Cardiac fibroblast (primary cell): ENCODE results near the gene SIGMAR1.
A peak's percentile ranks its signal among the peaks of the same experiment; 100 is the strongest.

Experiments used
- DNase-seq, 2 donors: peaks; one replicate each; pipeline versions ENCODE4 v3.0.0 to v3.0.0-alpha.2; 2010; ENCODE audit warnings: low read depth in 2 of 2
- H3K4me3 ChIP-seq, 2 donors: replicated peaks in 1 of 2; 1 replicate in 1 of 2; 2 replicates in 1 of 2; pipeline ENCODE4 v1.5.1; 2011; ENCODE audit warnings: low read depth in 2 of 2, low read length in 2 of 2, mild to moderate bottlenecking in 2 of 2, moderate library complexity in 1 of 2
- TF ChIP-seq, protein P1 (sequence below): IDR thresholded peaks from one replicate; pipeline ENCODE4 v1.5.1; 2011; ENCODE audit warnings: low read depth, mild to moderate bottlenecking, low read length, inconsistent platforms

The SIGMAR1 gene

DNA sequence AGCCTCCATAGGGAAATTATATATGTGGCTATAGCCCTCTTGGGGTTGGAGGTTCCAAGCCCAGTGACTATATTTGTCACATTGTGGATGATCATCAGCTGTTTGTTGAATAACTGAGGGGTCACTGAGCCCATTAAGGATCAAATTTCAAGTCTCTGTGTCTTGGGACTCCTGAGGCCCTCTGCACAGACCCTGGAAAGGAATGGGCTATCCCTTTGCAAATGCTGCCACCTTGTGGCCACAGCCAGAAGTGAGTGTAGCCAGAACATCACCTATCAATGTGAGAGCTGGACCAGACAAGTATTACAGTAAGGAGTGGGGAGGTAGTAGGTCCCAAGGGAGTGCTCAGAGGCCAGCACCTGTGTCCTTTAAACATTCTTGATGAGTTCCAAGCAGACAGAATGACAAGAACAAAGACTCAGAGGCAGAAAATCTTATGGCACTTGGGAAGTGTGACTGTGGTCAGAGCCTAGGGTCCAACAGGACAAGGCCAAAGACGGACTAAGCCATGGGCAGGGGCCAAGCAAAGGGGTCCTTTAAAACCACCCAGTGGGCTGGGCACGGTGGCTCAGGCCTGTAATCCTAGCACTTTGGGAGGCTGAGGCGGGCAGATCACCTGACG is 33.9 kb downstream of the SIGMAR1 start:
- DNase-seq, result peak; percentile 76 to 79
- TF ChIP-seq, protein P1, sequence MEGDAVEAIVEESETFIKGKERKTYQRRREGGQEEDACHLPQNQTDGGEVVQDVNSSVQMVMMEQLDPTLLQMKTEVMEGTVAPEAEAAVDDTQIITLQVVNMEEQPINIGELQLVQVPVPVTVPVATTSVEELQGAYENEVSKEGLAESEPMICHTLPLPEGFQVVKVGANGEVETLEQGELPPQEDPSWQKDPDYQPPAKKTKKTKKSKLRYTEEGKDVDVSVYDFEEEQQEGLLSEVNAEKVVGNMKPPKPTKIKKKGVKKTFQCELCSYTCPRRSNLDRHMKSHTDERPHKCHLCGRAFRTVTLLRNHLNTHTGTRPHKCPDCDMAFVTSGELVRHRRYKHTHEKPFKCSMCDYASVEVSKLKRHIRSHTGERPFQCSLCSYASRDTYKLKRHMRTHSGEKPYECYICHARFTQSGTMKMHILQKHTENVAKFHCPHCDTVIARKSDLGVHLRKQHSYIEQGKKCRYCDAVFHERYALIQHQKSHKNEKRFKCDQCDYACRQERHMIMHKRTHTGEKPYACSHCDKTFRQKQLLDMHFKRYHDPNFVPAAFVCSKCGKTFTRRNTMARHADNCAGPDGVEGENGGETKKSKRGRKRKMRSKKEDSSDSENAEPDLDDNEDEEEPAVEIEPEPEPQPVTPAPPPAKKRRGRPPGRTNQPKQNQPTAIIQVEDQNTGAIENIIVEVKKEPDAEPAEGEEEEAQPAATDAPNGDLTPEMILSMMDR, result peak; percentile 89
- no peak overlapping the region for H3K4me3 ChIP-seq

GRCh38 chr9:34601937-34602573 is 35.5 kb downstream of the SIGMAR1 start:
- no peak for DNase-seq
- TF ChIP-seq, protein P1, result no peak

GRCh38 chr9:34600908-34601307 is 36.7 kb downstream of the SIGMAR1 start:
- no peak for DNase-seq
- TF ChIP-seq, protein P1, result no peak
- no peak overlapping the region for H3K4me3 ChIP-seq

More at GRCh38 chr9:34601937-34602573, 35.5 kb downstream of the SIGMAR1 start:
- no peak overlapping the region for H3K4me3 ChIP-seq

DNA sequence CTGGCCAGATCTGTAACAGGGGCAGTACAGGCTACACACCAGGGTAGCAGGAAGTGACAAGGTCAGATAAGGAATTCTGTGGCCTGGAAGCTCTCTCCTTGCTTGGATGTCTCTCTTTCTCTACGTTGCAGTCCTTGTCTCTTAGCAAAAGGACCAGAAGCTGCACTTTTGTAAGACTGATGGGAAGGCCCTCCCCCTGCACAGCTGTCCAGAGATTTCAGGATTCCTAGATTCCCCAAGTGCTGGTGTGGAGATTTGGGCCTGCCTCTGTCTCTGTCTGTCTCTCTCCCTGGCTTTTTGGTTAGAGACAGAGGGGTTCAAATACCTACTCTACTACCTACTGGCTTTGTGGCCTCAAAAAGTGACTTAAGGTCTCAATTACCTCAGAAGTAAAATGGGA is 38.0 kb downstream of the SIGMAR1 start:
- H3K4me3 ChIP-seq, result no peak overlapping the region
- DNase-seq, result no peak
- TF ChIP-seq, protein P1, result no peak

- TF ChIP-seq, protein P1, result no peak
- DNase-seq, result no peak
Measured at GRCh38 chr9:34594177-34594576, 43.4 kb downstream of the SIGMAR1 start.

DNA sequence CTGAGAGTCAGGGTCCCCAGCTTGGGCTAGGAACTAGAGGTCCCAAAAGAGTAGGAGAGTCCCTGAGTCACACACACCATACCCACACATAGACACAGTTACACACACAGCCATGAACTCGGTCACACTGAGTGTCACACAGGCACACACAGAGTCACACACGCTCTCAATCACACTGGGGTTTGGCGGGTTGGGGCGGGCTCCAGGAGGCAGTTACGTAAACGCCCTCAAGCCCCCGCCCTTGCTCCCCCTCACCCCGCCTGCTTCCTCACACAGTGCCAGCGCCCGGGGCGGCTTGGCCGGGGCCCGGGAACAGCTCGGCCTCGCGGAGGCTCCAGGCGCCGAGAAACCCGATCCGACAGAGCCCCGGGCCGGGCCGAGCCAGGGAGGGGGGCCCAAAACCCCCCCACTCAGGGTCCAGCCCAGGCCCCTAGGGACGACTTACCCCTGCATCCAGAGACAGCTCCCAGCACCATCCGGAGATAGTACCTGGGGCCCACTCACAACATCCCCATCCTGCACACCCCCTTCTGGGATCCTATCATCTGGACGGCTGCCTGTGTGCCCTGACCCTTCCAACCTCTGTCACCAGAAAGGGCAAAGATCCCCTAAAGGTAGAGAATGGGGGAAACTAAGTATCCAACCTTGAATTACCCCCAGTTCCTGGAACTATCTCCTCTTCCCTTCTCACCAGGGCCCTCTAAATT is 44.5 kb downstream of the SIGMAR1 start:
- peak in 1 of 2 donors; percentile 33 for DNase-seq
- TF ChIP-seq, protein P1, result no peak
- H3K4me3 ChIP-seq, result no peak overlapping the region

More at GRCh38 chr9:34594177-34594576, 43.4 kb downstream of the SIGMAR1 start:
- H3K4me3 ChIP-seq, result no peak overlapping the region
